Measurements from ENCODE around the gene GALNT4.

Gene GALNT4

GRCh38 chr12:89493670-89494302 lies 30.8 kb downstream of the GALNT4 start:
- no peak for DNase-seq (ENCODE audit: low read depth)

- DNase-seq (ENCODE audit: low read depth) = no peak
Measured at GRCh38 chr12:89492883-89493282, 31.7 kb downstream of the GALNT4 start.

GRCh38 chr12:89490922-89491321 lies 33.7 kb downstream of the GALNT4 start:
- DNase-seq (ENCODE audit: low read depth) = no peak

GRCh38 chr12:89486264-89486663 lies 38.3 kb downstream of the GALNT4 start:
- no peak for DNase-seq (ENCODE audit: low read depth)

GRCh38 chr12:89484470-89484869 lies 40.1 kb downstream of the GALNT4 start:
- no peak for DNase-seq (ENCODE audit: low read depth)

GRCh38 chr12:89481213-89481914 lies 43.2 kb downstream of the GALNT4 start:
- DNase-seq (ENCODE audit: low read depth) = no peak

- DNase-seq (ENCODE audit: low read depth) = no peak
Measured at GRCh38 chr12:89479982-89480381, 44.6 kb downstream of the GALNT4 start.

GRCh38 chr12:89477633-89478279 lies 46.8 kb downstream of the GALNT4 start:
- no peak for DNase-seq (ENCODE audit: low read depth)

- DNase-seq (ENCODE audit: low read depth) = no peak
Measured at GRCh38 chr12:89476904-89477595, 47.5 kb downstream of the GALNT4 start.

GRCh38 chr12:89476232-89476631 lies 48.4 kb downstream of the GALNT4 start:
- no peak for DNase-seq (ENCODE audit: low read depth)

- no peak for DNase-seq (ENCODE audit: low read depth)
Measured at GRCh38 chr12:89475203-89475990, 49.2 kb downstream of the GALNT4 start.

- DNase-seq (ENCODE audit: low read depth) = no peak
Measured at GRCh38 chr12:89474615-89475014, 50.0 kb downstream of the GALNT4 start.

Data from stimulated activated CD8-positive, alpha-beta memory T cell treated with anti-CD3 and anti-CD28 coated beads, Interleukin-4, amount 100 ng/mL, for 24 hours (primary cell).